HL-60 (cell line): Measurements from ENCODE around the gene RNF224.

Source experiments
- CTCF ChIP-seq: IDR thresholded peaks from one replicate; pipeline ENCODE4 v1.5.1; 2011; ENCODE audit warnings: low read length, control low read depth, inconsistent platforms; ENCODE audit not compliant: insufficient read depth
- POLR2AphosphoS5 ChIP-seq: IDR thresholded peaks from 2 replicates; pipeline ENCODE4 v1.6.1; 2012; ENCODE audit warnings: low read depth

- no peak for TF ChIP-seq CTCF
- no peak for TF ChIP-seq POLR2AphosphoS5
Observed at GRCh38 chr9:137226338-137227053, 806 bp upstream of the RNF224 start.
